IPS DF 6.9 (cell line): Measurements from ENCODE around the gene STARD3NL.
A peak's percentile ranks its signal among the peaks of the same experiment; 100 is the strongest.

ENCODE experiments used
- DNase-seq: peaks from one replicate; pipeline ENCODE4 v3.0.0-alpha.2; 2013; ENCODE audit warnings: low read depth, low spot score
- H3K27ac ChIP-seq: one replicate; pipeline ENCODE4 v1.5.1; 2013; ENCODE audit warnings: low read length, control low read depth
- H3K27me3 ChIP-seq: 2 replicates; pipeline ENCODE4 v1.6.1; 2013; ENCODE audit warnings: mild to moderate bottlenecking, low read length; ENCODE audit not compliant: control insufficient read depth, insufficient read depth
- H3K36me3 ChIP-seq: 2 replicates; pipeline ENCODE4 v1.6.1; 2013; ENCODE audit warnings: low read length; ENCODE audit not compliant: control insufficient read depth, insufficient read depth
- H3K4me1 ChIP-seq: 2 replicates; pipeline ENCODE4 v1.6.1; 2013; ENCODE audit warnings: low read length; ENCODE audit not compliant: control insufficient read depth, insufficient read depth
- H3K4me3 ChIP-seq: 2 replicates; pipeline ENCODE4 v1.5.1; 2013; ENCODE audit warnings: mild to moderate bottlenecking, low read length
- H3K9me3 ChIP-seq: 2 replicates; pipeline ENCODE4 v1.6.1; 2013; ENCODE audit warnings: low read length, inconsistent platforms; ENCODE audit not compliant: control insufficient read depth, insufficient read depth
- WGBS: extraction: QIAGEN DNeasy Blood & Tissue Kit; methylation state at CpG from one replicate; pipeline ENCODE4 v1.1.7; 2013; ENCODE audit warnings: mixed read lengths, missing lambda C conversion rate; ENCODE audit not compliant: insufficient read length, insufficient coverage; 5-methylcytosine and 5-hydroxymethylcytosine counted together

Gene STARD3NL

DNA sequence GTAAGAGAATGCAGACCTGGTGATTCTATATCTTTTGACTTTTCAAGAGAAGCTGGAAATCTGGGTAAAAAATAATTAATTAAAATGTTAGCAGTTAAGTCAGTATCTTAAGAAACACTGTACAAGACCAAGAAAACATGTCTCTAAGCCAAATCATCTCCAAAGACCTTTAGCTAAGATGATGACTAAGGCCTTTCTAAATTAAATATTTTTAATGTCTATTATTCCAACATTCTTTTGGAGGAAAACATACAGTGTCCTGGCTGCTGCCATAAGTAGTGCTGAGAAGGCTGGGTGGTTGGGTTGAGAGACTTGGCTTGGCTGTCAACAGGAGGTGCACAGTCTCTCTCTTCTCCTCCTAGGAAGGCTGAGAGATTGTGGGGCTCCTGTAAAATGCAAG is 20.3 kb downstream of the STARD3NL start:
- Histone ChIP-seq H3K27me3 (no peaks in the 10 kb centered on the region), H3K27ac (no peak overlapping the region), H3K9me3 (no peaks in the 10 kb centered on the region)

GRCh38 chr7:38199154-38199553 is 21.1 kb downstream of the STARD3NL start:
- Histone ChIP-seq H3K9me3 (no peaks in the 10 kb centered on the region), H3K4me3 (no peak overlapping the region), H3K36me3 (no peaks in the 10 kb centered on the region), H3K27me3 (no peaks in the 10 kb centered on the region), H3K27ac (no peak overlapping the region), H3K4me1 (peaks cover 4% of the 10 kb centered on the region; the same call in 1 of the 2 replicates)
- no CpG with 5 or more reads among the region's 2 CpGs for WGBS
- no peak for DNase-seq

More for the DNA sequence above, 20.3 kb downstream of the STARD3NL start:
- DNase-seq: no peak
- H3K4me1 ChIP-seq: peaks cover 4% of the 10 kb centered on the region; the same call in 1 of the 2 replicates
- H3K36me3 ChIP-seq: no peaks in the 10 kb centered on the region
- no peak overlapping the region for H3K4me3 ChIP-seq

DNA sequence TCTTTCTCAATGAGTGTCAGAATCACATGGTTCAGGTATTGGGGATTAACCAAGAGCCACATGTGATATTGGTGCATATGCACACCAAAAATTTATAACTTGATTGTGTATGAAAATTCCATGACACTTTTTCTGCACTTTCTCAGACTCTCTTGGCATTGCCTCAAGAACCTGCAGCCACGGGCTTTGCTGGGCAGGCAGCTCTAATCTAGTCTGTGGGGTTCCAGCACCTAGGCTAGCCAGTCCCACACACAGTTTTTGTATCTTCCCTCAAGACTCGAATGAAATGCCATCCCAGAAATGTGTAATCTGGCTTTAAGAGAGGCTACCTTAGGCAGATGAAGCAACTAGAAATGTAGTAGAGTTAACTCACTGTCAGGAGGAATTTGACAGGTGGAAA is 21.7 kb downstream of the STARD3NL start:
- DNase-seq: no peak
- Histone ChIP-seq H3K36me3 (no peaks in the 10 kb centered on the region), H3K4me1 (peaks cover 4% of the 10 kb centered on the region; the same call in 1 of the 2 replicates), H3K27me3 (no peaks in the 10 kb centered on the region), H3K4me3 (no peak overlapping the region), H3K27ac (no peak overlapping the region), H3K9me3 (no peaks in the 10 kb centered on the region)
- WGBS: no CpG with 5 or more reads among the region's 2 CpGs

GRCh38 chr7:38206071-38206470 is 28.0 kb downstream of the STARD3NL start:
- Histone ChIP-seq H3K27me3 (no peaks in the 10 kb centered on the region), H3K27ac (no peak overlapping the region), H3K4me3 (no peak overlapping the region), H3K9me3 (no peaks in the 10 kb centered on the region), H3K36me3 (no peaks in the 10 kb centered on the region), H3K4me1 (no peaks in the 10 kb centered on the region)
- no CpG with 5 or more reads among the region's 5 CpGs for WGBS
- no peak for DNase-seq

- H3K27me3 ChIP-seq: no peaks in the 10 kb centered on the region
- WGBS: no CpG with 5 or more reads among the region's 1 CpG
- no peak for DNase-seq
- no peak overlapping the region for H3K27ac ChIP-seq
- H3K4me3 ChIP-seq: no peak overlapping the region
- H3K4me1 ChIP-seq: no peaks in the 10 kb centered on the region
- no peaks in the 10 kb centered on the region for H3K36me3 ChIP-seq
- no peaks in the 10 kb centered on the region for H3K9me3 ChIP-seq
These were observed 29.8 kb downstream of the STARD3NL start for GRCh38 chr7:38207843-38208242.

DNA sequence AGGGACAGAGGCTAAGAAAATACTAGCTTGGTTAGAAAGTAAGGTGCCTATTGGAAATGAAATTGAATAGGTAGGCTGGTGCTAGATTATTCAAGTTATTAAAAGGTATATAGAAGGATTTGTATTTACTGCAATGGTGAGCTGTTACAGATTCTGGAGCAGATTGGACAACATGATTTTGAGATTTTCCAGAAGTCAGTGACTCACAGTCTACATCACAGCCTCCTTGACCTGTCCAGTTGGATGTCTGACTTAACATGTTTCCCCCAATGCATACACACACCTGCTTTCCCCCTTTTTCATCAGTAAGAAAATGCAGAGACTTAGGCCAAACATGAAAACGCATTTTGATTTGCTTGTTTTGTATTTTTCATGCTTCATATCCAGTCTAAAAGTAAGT is 33.4 kb downstream of the STARD3NL start:
- Histone ChIP-seq H3K36me3 (no peaks in the 10 kb centered on the region), H3K27ac (no peak overlapping the region), H3K4me1 (peaks cover 1% of the 10 kb centered on the region; the same call in 1 of the 2 replicates), H3K9me3 (no peaks in the 10 kb centered on the region), H3K4me3 (no peak overlapping the region), H3K27me3 (no peaks in the 10 kb centered on the region)
- no CpG with 5 or more reads among the region's 1 CpG for WGBS
- DNase-seq: no peak

GRCh38 chr7:38211940-38212339 is 33.9 kb downstream of the STARD3NL start:
- H3K27me3 ChIP-seq: no peaks in the 10 kb centered on the region
- H3K4me1 ChIP-seq: peaks cover 1% of the 10 kb centered on the region; the same call in 1 of the 2 replicates
- H3K4me3 ChIP-seq: no peak overlapping the region
- H3K9me3 ChIP-seq: no peaks in the 10 kb centered on the region
- no peak overlapping the region for H3K27ac ChIP-seq
- no peak for DNase-seq
- H3K36me3 ChIP-seq: no peaks in the 10 kb centered on the region
- WGBS: no CpG with 5 or more reads among the region's 3 CpGs

GRCh38 chr7:38215115-38215514 is 37.1 kb downstream of the STARD3NL start:
- Histone ChIP-seq H3K4me3 (no peak overlapping the region), H3K36me3 (peaks cover 5% of the 10 kb centered on the region; the same call in 1 of the 2 replicates), H3K9me3 (no peaks in the 10 kb centered on the region), H3K4me1 (peaks cover 1% of the 10 kb centered on the region; the same call in 1 of the 2 replicates), H3K27ac (no peak overlapping the region), H3K27me3 (no peaks in the 10 kb centered on the region)
- no peak for DNase-seq
- no CpG with 5 or more reads among the region's 1 CpG for WGBS

- H3K27ac ChIP-seq: no peak overlapping the region
- WGBS: no CpG with 5 or more reads among the region's 5 CpGs
These were observed 38.0 kb downstream of the STARD3NL start for GRCh38 chr7:38215735-38216670.

GRCh38 chr7:38217672-38218071 is 39.6 kb downstream of the STARD3NL start:
- Histone ChIP-seq H3K27ac (no peak overlapping the region), H3K4me1 (peaks cover 1% of the 10 kb centered on the region; the same call in 1 of the 2 replicates), H3K4me3 (no peak overlapping the region), H3K36me3 (peaks cover 8% of the 10 kb centered on the region; the same call in 1 of the 2 replicates), H3K9me3 (no peaks in the 10 kb centered on the region), H3K27me3 (no peaks in the 10 kb centered on the region)
- no peak for DNase-seq
- WGBS: no CpG with 5 or more reads among the region's 2 CpGs

More at GRCh38 chr7:38215735-38216670, 38.0 kb downstream of the STARD3NL start:
- peak; percentile 67 for DNase-seq
- Histone ChIP-seq H3K4me1 (peaks cover 1% of the 10 kb centered on the region; the same call in 1 of the 2 replicates), H3K4me3 (no peak overlapping the region), H3K36me3 (peaks cover 5% of the 10 kb centered on the region; the same call in 1 of the 2 replicates), H3K27me3 (no peaks in the 10 kb centered on the region), H3K9me3 (no peaks in the 10 kb centered on the region)
